Measurements from ENCODE around the gene TES.

Gene TES

GRCh38 chr7:116222501-116222900, 12.2 kb downstream of the TES start:
- no peak for DNase-seq (ENCODE audit: low spot score)

- DNase-seq (ENCODE audit: low spot score), result no peak
These were observed 13.2 kb downstream of the TES start for GRCh38 chr7:116223588-116223987.

GRCh38 chr7:116224492-116225098, 14.3 kb downstream of the TES start:
- DNase-seq (ENCODE audit: low spot score), result no peak

- DNase-seq (ENCODE audit: low spot score), result no peak
These were observed 15.5 kb downstream of the TES start for GRCh38 chr7:116225860-116226259.

- no peak for DNase-seq (ENCODE audit: low spot score)
These were observed 16.3 kb downstream of the TES start for GRCh38 chr7:116226664-116227063.

DNA sequence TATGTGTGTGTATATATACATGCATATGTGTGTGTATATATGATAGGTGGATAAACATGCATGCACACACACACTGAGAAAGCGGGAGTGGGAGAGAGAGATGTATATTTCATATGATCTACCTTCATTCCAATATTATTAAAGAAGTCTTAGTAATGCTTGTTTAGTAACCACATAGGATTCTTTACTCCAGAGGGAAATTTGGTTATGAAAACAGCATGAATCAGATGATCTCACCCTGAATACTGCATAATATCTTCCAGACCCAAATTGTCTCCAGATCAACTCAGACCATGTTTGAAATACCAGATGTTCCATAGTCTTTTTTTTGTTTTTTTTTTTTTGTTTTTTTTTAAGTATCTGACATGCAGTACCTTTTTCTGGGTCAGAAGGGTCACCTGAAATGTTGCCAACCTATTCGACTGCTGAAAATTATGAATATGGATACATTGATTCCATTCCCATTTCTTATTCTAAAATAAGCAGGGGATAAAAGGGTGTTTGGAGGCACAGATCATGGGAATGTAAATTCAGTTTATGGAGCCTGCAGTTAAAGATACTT, 17.4 kb downstream of the TES start:
- DNase-seq (ENCODE audit: low spot score), result no peak

- DNase-seq (ENCODE audit: low spot score), result no peak
These were observed 17.9 kb downstream of the TES start for GRCh38 chr7:116228241-116228640.

DNA sequence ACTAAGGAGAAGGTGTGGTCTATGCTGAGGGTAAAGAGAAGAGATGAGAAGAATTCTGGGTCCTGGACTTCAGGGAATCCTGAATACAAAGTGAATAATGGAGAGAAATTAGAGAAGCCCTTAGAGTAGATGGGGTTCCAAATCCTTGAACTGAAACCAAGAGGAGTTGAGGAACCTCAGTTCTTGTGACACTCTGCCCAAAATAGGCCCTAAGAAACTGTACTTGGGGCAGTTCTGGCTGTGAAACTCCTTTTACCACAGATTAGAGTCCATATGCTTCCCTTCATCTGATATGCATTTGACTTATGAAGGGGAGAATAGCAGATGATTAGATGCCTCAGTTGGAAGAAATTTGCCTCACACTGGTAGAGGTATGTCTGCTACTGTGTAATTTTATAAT, 19.0 kb downstream of the TES start:
- no peak for DNase-seq (ENCODE audit: low spot score)

DNA sequence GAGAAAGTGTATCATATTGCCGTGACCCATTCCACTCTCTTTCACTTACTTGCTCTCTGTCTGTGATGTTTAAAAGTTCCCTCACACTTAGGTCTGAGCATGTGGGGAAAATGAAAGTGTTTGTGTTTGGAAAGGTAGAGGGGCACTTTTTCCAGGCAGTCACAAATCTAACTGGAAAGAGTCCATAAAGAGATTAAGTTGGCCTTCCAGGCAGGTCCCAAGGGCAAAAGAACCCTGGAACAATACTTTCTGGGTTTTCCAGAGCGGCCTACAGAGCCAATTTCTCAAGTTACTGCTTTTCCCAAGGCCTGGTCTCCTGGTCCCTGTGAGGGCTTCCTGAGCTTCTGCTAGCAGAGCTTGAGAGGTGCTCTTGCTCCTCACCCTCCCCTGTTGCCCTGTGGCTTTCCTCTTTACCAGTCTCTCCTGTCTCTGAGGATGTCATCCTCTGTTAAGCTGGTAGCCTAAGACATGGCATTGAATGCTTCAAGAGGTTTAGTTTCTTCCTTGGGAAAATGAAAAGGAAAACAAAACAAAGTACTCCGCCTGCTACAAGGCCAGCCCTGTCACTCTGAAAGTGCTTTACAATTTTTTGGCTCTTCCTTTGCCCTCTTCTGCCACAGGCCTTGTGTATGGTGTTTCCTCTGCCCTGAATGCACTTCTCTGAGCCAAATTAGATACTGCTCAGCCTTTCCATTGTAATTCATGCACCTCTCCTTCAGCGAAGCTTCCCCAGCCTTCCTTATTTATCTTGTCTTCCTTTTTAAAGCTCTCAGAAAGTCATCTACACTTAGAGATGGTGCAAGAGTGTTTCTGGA, 20.1 kb downstream of the TES start:
- DNase-seq (ENCODE audit: low spot score), result no peak

DNA sequence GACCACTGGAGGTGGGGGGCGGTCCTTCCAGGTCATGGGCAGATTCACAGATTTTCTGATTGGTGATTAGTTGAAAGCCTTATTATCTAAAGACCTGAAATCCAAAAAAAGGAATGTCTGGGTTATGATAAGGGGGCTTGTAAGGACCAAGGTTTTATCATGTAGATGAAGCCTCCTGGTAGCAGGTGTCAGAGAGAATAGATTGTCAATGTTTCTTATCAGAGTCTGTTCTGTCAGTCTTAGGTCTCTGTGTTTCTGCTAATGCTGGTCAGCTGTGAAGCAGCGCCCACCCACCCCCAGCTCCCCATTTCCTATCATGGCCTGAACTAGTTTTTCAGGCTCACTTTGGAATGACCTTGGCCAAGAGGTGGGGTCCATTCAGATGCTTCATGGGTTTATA, 21.2 kb downstream of the TES start:
- DNase-seq (ENCODE audit: low spot score), result no peak

DNA sequence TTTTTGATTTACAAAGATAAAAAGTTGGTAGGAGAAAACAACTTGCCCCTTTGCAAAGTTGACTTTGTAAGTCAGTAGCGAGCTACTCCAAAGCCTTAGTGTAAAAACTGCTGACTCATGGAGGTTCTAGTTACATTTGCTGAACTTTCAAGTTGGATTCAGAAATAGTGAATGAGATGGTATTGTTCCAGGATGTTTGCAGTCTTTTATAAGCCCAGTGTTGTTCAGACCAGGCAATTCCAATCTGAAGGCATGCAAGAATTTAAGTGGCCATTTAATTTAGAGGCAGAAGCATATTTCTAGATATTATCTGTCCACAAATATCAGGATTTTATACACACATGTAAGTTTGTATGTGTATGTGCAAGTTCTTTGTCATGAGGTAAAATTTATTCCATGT, 21.6 kb downstream of the TES start:
- DNase-seq (ENCODE audit: low spot score), result no peak

GRCh38 chr7:116232350-116232749, 22.0 kb downstream of the TES start:
- no peak for DNase-seq (ENCODE audit: low spot score)

DNA sequence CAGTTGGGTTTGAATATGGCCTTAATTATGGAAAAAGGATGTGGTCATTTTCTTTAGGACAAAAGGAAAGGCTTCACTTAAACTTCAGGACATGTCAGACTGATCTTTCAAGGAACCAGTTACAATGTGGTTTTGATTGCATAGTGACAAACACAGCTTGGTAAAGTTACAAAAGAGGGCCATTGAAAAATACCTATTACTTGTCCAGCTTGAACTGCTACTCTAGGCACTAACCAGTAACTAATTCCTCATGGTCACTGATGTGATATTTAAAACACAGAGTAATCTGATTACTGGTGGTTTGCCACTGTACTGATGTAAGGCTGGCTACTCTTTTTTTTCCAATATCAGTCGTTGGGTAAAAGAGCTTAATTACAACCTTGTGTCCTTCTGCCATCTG, 22.6 kb downstream of the TES start:
- DNase-seq (ENCODE audit: low spot score), result no peak

GRCh38 chr7:116234517-116235200, 24.3 kb downstream of the TES start:
- no peak for DNase-seq (ENCODE audit: low spot score)

DNA sequence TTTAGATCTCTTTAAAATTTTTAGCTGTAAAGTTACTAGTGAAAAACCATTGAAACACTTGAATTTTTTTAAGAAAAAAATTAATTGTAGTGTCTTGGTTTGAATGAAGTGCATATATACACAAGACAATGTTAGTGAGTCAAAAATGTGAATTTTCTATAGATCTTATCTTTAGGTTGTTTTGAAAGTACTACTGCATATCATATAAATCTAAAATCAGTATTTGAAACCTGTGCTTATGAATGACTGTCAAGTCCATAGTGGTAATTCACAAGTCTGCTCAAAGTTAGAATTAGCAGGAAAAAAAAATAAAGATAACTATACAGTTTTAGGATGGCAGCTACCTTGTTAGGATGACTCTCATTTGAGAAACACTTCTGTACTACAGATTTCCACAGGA, 25.0 kb downstream of the TES start:
- no peak for DNase-seq (ENCODE audit: low spot score)

- DNase-seq (ENCODE audit: low spot score), result peak; percentile 22
These were observed 25.8 kb downstream of the TES start for GRCh38 chr7:116236020-116236630.

- no peak for DNase-seq (ENCODE audit: low spot score)
These were observed 28.7 kb downstream of the TES start for GRCh38 chr7:116239020-116239419.

DNA sequence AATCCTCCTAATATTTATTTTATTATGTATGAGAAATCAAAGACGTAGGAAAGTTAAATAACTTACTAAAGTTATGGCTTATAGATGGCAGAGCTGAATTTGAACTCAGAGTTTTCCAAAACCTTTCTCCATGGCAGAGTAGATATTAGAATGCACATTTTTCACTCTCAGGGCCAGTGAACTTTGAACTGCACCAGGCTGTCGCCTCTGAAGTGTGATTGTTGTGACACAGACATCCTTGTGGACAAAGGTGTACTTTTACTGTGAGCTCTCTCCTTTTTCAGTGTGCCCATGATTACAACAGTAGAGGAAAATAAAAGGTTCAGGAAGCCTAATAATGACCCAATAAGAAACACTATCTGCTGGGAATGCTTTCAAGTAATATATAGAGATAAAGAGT, 29.1 kb downstream of the TES start:
- no peak for DNase-seq (ENCODE audit: low spot score)

DNA sequence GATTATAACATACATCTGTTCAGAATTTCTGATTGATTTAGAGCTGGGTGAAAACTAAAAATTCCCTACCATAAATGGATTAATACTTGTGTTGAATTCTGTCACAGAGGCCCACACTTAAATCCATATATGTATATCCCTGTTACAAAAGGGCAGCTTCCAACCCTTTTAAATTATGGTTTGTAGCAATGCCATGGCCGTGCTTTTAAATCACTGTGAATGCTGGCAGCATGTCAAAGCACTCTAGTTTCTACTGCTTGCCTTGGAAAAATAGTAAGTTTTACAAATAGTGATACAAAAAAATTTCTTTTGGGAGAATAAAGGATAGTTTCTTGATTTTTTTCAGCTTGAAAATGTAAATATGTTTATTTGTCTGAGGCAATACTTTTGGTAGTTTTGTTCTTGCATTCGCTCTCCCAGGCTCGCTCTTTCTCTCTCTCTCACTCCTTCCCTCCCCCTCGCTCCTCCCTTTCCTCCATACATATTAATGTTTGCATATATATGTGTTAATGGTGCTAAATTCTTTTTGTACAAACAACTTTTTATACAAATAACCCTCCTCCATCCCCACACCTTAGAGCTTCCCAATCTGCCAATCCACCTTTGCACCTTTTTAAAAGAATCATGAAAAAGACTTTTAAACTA, 29.8 kb downstream of the TES start:
- no peak for DNase-seq (ENCODE audit: low spot score)

DNA sequence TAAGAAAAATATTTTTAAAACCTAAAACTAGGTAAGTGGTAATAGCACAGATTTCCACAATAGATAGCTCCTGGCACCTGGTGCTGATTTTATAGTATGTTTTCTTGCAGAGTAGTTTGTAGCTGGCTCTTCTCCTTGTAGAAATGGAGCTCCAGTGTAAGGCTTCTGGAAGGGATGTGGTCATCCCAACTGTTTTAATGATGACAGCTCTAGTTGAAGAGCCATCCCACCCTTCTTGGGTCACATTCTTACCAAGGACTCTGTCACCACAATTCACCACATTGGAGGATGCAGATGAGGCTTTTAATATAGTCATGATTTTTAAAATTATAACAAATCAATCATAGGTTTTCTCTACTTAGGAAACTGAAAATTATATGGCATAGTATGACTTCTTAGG, 31.0 kb downstream of the TES start:
- DNase-seq (ENCODE audit: low spot score), result no peak

DNA sequence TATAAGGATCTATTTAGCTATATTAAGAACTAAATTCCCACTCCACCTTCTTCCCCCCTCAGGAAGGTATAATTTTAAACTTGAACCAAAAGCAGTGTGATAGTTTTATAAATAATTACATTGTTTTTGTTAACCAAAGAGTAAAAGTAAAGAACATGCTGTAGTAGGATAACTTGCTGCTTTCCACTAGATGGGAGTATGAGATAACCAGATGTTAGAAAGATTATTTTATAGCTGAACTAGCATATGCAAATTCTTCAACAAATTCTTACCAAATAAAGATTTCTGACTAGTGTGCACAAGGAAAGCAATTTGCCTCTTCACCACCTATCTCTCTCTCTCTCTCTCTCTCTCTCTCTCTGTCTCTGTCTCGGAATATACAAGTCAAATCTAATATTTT, 31.8 kb downstream of the TES start:
- no peak for DNase-seq (ENCODE audit: low spot score)

DNA sequence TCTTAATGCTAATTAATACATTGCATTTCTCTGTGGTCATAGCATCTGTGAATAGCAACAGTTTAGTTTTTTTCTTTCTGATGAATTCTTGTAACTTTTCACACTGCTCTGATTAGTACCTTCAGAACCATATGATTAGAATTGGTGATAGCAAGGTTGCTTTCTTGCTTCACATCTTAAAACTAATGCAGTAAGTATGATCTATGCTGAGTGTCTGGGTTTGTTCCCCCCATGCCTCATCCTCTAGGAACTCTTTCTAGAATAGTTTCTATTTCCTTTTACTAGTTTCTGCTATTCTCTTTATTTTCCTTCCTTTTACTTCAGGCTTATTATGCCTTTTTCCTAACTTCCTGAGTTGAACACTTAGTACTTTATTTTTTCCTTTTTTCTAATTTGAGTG, 32.4 kb downstream of the TES start:
- no peak for DNase-seq (ENCODE audit: low spot score)

Measured in iPS-NIHi11 (cell line).